Measurements from ENCODE around the gene MCEMP1.

MCEMP1 gene, protein sequence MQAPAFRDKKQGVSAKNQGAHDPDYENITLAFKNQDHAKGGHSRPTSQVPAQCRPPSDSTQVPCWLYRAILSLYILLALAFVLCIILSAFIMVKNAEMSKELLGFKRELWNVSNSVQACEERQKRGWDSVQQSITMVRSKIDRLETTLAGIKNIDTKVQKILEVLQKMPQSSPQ

DNA sequence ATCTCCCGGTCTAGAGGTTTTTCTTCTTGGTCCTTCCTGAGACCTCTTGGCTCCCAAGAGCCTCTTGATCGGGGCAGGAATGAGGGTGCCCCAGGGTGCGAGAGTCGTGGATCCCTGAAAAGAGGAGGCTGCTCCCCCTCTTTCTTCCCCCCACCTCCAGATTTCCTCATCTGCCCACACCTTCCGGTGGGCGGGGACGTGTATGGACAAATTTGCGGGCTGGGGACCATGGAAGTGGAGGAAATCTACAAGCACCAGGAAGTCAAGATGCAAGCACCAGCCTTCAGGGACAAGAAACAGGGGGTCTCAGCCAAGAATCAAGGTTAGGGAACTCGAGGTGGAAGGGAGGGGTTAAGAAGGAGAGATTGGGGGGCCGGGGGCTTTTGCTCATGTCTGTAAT is at the start of gene MCEMP1:
Gene MCEMP1, plus strand, starts transcription at position 237 of the 400 bp plus-strand sequence. Its CDS starts 31 bp downstream, at position 268.
- no peak for DNase-seq

DNA sequence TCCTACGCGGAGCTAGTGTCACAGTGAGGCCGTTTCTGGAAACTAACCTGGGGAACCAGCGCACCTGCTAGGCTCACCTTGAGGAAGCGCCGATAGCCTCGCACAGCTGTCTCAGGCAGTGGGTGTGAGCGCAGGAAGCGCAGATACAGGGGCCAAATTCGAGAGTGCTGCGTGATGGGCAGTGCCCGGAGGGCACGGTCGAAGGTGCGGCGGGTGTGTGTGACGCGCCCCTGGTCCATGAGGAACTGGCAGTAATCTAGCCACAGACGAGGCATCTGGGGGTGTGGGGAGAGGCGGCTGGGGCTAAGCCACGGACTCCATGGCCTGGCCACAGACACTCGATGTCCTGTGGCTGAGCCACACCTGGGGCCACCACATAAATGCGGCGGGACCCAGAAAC is 49.7 kb upstream of the MCEMP1 start:
- no peak for DNase-seq

DNA sequence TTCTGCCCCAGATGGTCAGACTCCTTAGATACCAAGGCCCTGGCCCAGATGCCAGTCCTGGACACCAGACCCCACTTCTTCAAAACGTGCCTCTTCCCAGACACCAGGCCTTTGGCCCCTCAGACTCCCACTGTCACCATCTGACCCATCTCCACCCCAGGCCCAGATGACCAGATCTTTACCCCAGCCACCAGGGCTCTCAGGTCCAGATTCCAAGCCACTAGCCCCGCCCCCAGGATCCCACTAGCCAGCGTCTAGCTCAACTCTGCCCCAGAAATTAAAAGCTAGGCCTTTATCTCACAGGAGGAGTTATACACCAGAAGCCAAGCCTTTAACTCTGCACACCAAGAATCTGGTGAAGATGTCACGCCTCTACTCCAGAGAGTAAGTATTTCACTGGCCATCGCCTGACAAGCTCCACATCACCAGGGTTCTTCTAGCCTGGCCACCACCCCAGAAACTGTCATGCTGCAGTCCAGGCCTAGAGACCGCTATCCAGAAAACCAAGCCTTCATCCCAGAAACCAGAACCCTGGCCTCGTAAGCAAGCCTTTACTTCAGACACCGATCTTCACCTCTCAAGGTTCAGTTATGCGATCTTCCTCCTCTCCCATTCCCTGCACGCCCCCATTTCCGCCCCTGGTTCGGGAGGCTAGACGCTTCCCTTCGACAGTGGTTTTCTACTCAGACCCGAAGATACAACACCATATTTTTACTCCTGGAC is 48.1 kb upstream of the MCEMP1 start:
- no peak for DNase-seq

DNA sequence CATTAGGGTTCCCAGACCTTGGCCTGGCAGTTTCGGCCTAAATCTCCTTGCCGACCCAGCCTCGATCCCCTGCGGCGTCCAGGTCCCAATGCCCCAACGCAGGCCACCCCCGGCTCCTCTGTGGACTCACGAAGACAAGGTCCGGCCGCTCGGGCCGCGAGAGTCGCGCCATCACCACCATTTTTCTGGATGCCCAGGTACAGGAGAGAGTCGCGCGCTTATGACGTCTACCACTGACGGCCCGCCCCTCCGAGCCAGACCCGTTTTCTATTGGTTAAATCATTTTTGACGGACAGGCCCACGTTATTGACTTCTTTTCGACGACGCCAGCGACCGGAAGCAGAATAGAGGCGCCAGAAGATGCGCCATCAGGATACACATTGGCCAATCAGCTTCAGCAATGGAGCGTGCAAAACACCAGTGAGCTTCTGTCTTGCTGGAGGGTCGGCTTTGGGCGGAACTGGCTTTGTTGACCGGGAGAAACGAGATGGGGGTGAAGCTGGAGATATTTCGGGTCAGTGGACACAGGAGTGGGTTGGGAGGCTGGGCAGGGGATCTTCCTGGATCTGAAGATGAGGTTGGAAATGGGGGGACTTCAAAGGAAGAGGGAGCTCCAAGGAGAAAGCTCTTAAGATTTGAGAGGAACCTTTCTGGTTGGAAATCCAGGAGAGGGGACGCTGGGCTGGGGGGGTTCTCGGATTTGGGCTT is 47.4 kb upstream of the MCEMP1 start, which contains the start of the genes PET100 and XAB2:
Gene PET100, plus strand, starts transcription at position 447 of the 708 bp plus-strand sequence. Its CDS starts 41 bp downstream, at position 488.
Gene XAB2, minus strand, starts transcription at position 199 of the 708 bp plus-strand sequence. Its CDS starts 18 bp downstream, at position 181.
- peak; percentile 98 for DNase-seq

DNA sequence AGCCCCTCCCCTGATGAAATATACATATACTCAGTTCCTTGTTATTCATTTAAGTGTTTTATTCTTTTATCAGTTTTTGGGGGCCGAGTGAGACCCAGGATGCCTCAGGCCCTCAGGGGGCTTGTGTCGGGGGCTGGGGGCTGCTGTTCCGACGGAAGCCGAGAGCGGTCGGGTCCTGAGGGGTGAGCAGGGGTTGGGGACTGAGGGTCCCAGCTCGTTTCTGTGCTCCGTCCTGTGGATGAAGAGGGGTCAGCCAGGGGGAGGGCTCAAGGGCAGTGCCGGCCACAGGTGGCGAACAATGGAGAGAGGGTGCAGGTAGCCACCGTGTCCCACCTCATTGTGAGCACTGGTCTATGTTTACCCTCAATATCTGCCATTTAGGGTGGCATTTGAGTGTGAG is 45.3 kb upstream of the MCEMP1 start:
- no peak for DNase-seq

DNA sequence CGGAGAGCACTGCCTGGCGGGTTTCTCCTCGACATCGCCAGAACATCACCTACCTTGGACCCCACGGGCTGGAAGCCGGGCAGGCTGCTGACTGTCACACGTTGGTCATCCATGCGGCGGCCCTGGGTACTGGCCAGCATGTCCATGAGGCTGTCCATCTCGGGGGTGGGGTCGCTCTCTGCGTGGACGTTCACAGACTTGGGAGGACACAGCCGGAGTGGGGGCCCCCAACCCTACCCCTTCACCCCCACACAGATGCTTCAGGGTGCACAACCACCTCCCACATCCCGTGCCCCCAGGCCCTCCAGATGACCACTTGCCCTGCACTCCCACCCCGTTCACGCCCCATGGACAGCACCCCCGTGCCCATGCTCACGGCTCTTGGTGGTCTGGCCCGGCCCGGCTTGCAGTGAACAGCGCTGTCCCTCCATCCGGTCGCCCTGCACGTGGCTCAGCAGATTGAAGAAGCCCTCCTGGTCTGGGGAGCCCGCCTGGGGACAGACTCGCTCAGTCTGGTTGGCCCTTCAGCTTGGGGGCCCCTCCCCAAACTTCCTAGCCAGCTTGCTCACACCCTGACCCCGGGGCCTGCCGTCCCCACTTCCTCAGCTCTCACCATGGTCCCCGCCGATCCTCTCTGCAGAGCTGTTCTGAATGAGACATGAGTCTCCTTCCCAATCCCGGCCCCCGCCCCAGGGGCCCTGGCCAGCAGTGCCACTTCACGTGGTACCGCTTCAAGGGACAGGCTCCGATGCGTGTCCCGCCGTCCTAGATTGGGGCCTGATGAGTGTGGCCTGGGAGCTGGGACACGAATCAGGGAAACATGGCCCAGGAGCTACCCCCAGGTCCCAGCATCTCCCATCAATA is 44.3 kb upstream of the MCEMP1 start:
- DNase-seq: no peak

DNA sequence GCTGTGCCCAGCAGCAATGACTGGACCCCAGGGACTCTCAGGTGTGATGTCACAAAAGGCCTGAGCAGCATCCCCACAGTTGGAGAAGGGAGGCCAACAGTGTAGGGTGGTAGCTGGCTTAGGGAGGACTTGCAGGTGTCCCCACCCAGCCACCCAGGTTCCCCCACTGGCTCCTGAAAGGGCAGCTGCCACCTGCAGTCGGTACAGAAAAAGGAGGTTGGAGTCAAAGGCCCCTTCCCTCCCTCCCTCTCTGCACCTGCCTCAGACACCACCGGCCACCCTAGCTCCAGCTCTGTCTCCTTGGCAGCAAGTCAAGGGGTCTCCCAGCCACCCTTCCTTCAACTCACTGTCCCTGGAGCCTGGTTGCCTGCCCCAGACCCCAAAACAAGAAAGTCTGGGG is 43.2 kb upstream of the MCEMP1 start, which contains the start of gene PCP2:
Gene PCP2, minus strand, starts transcription at position 22 of the 400 bp plus-strand sequence. CDS start 262 bp downstream, outside the sequence.
- DNase-seq: no peak

DNA sequence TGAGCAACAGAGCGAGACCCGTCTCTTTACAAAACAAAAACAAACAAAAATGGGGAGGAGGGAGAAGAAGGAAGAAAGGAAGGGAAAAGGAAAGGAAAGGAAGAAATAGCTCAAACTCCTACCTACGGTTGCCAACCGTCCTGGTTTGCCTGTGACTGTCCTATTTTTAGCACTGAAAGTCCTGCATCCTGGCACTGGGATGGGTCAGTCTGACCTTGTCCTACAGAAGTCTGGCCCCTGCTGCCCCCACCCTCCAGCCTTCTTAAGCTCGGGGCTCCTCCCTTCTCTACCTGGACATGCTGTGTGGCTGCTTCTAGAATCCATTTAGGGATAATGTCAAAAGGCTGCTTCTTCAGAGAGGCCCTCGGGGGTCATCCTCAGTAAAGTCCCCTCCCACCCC is 41.2 kb upstream of the MCEMP1 start:
- DNase-seq: no peak

DNA sequence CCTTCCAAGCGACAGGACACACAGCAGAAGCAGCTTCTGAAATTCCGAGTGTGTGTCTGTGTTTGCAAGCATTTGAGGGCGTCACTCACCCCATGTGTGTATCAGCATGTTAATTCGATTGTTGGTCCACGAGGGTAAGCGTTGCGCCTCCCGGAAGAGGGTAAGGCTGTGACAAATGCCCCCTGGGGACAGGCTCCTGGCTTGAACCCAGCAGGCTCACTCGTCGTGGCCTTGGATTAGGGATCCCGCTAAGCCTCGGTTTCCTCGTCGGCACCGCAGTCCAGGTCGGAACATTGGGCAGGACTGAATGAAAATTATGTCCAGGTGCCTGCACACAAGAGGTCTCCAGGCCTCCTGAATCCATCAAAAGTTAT is 40.6 kb upstream of the MCEMP1 start:
- DNase-seq: no peak

DNA sequence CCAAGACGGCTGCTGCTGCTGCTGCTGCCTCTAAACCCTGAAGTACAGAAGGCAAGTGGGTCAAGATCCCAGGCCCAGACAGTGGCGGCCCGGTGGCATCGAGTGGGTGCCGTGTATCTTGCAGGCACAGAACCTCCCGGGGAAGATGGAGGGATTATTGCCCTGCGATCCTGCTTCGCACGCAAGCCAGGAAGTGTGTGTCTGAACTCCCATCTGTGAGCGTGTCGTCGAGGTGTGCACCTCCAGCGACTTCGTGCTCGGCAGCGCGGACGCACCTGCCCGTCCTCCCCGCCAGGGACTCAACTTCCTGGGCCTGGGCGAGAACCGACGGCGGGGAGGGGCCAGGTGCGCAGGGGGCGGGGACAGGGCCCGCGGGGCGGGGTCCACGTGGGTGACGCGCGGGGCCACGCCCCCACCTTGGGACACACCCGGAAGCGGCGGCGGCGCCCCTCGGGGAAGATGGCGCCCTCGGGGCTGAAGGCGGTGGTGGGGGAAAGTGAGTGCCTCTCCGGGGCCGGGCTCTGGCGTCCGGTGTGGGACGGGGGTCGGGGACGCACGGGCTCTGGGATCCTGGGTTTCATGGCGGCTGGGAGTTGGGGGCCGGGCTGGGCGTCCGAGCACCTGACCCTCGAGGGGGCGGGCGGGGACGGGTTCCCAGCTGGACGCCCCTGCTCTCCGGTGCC is 40.1 kb upstream of the MCEMP1 start, which contains the start of gene STXBP2:
Gene STXBP2, plus strand, starts transcription at position 420 of the 683 bp plus-strand sequence. Its CDS starts 40 bp downstream, at position 460.
- peak; percentile 95 for DNase-seq

DNA sequence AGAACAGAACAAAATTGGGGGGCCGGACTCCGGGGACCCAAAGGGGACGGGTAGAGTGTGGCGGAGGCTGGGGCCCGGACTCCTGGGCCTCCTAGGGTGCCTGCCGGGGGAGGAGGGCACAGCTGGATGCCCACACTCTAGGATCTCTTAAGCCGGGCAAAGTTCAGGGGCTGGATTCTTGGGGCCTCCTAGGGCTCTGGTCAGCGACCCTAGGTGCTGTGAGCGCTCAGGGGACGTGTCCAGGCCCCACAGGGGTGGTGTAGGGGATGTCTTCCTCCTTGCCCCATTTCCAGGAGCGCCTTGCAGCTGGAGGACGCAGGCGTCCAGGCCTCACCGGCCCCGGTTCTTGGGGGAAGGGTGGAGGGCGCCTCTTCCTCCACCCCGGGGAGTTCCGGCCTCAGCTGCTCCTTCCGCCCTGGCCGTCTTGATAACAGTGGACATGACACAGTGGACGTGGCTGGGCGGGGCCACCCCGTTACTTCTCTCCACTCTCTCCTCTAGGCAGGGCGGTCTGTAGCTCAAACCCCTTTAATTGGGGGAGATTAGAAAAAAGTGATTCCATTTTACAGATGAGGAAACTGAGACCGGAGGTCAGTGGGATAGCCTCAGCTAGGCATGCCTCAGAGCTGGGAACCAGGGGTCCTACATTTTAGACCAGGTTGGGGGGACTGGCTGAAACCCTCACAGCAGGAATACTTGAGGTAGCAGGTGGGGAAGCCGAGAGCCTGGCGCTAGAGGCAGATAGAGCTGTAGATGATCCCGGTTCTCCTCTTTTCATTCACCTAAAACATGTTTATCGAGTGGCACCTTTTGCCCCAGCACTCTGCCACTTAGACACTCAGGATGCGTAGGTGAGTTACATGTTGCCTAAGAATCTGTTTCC is 39.3 kb upstream of the MCEMP1 start:
- peak; percentile 35 for DNase-seq

DNA sequence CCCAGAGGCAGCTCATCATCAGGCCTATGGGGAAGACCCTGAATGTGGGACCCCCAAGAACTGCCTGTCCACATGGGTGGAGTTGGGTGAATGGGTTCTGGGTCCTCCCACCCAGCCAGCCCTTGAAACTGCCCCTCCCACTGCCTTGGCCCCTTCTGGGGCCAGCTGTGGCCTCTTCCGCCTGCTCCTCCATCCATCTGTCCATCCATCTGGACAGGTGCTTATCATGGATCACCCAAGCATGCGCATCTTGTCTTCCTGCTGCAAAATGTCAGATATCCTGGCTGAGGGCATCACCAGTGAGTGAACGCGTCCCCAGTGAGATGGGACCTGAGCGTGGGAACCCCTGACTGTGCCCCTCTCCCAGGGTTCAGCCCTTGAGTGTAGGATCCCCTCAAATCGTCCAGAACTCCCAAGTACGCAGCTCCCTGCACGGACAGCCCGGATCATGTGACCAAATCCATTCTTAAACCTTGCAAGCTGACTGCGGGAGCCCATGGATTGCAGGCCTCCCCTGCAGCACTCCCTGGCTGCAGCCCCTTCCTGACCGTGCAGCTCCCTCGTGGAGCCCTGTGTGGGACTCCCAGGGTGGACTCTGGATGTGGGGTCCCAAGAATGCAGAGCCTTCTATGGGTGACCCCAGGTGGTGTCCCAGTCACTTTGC is 38.0 kb upstream of the MCEMP1 start:
- no peak for DNase-seq

DNA sequence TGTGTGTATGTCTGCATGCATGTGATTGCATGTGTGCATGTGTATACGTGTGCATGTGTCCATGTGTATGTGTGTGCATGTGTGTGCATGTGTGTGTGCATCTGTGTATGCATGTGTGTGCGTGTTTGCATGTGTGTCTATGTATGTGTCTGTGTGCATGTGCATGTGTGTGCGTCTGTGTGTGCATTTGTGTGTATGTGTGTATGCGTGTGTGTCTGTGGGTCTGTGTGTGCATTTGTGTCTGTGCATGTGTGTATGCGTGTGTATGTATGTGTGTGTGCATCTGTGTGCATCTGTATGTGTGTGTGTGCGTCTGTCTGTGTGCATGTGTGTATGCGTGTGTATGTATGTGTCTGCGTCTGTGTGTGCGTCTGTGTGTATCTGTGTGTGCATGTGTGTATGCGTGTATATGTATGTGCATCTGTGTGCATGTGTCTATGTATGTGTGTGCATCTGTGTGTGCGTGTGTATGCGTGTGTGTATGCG is 37.0 kb upstream of the MCEMP1 start:
- DNase-seq: no peak

DNA sequence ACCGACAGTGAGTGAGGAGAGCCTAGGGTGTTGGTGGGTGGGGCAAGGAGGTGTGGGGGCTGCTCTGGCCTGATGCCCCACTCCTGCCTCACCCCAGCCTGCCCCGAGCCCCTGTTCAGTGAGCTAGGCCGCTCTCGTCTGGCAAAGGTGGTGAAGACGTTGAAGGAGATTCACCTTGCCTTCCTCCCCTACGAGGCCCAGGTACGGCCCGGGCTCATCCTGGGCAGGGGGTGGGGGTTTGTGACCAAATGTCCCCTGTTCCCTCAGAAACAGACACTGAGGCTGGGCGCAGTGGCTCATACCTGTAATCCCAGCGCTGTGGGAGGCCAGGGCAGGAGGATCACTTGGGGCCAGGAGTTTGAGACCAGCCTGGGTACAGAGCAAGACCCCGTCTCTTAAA is 36.1 kb upstream of the MCEMP1 start:
- DNase-seq: no peak

DNA sequence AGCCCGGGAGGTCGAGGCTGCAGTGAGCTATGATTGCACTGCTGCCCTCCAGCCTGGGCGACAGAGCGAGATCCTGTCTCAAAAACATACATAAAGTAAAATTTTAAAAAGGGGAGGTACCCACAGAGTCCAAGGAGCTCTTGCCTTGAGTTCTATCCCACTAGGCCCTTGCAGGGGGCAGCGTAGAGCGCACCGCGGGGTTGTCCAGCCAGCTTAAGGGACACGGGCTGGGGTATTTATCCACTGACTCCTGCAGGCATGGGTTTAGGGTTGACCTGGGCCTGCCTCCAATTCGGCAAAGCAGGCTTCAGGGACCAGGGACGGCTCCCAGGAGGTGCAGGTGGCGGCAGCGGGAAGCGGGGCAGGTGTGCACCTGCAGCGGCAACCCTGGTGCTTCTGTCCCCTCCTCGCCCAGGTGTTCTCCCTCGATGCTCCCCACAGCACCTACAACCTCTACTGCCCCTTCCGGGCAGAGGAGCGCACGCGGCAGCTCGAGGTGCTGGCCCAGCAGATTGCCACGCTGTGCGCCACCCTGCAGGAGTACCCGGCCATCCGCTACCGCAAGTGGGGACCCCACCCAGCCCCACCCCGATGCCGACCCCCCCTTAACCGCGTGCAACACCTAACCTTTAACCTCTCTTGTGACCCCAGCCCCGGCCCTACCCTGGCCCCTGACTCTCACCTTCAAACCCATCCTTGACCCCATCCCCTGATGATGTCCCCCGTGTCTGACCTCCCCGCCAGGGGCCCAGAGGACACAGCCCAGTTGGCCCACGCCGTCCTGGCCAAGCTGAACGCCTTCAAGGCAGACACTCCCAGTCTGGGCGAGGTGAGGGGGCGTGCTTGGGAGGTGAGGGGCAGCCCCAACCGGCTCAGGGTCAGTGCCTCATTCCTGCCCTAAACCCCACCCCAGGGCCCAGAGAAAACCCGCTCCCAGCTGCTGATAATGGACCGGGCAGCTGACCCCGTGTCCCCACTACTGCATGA is 35.3 kb upstream of the MCEMP1 start:
- no peak for DNase-seq

DNA sequence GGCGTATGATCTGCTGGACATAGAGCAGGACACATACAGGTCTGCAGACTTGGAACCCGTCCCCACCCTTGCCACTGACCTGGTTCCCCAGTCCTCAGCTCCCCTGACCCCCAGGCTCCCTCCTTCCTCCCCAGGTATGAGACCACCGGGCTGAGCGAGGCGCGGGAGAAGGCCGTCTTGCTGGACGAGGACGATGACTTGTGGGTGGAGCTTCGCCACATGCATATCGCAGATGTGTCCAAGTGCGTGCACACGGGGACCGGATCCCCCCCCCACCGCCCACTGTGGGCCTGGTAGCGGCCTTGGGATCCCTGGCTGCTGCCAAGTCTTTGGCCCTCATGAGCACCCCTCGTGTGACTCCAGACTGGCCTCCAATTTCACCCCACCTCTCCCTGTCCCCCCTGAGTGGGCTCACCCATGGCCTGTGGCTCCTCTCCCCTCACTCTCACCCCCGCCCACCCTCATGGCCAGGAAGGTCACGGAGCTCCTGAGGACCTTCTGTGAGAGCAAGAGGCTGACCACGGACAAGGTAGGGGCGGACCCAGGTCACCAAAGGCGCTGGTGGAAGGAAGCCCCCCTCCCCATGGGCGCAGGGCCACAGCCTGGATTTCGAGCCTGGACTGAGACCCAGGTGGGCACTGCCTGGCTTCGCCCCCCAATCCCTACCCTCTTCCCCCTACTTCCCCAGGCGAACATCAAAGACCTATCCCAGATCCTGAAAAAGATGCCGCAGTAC is 34.4 kb upstream of the MCEMP1 start:
- DNase-seq: no peak

DNA sequence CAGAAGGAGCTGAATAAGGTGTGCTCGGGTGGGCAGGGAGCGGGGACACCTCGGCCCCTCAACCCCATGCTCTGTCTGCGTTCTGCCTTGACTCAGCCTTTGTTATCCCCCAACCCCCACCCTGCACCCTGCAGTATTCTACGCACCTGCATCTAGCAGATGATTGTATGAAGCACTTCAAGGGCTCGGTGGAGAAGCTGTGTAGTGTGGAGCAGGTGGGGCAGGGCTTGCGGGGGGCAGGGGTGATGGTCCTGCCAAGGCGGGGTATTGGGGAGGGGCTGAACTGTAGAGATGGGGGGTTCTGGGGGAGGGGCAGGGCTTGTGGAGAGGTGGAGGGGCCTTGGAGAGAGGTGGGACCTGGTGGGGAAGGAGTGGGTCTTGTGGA is 33.9 kb upstream of the MCEMP1 start:
- no peak for DNase-seq
